Vagina (tissue), 2 donors: ENCODE data around the gene SLC35G6.

Experiments used
- POLR2A ChIP-seq, 2 donors: fragments of 450-650 bp; IDR thresholded peaks; one replicate each; pipeline ENCODE4 v1.6.1; 2017; ENCODE audit warnings: antibody characterized with exemption in 2 of 2, mild to moderate bottlenecking in 2 of 2, moderate library complexity in 2 of 2
- TF ChIP-seq, protein P1 (sequence below), 3 experiments: fragments of 450-650 bp in 2 of 3; fragments of 200-600 bp in 1 of 3; sonication (generic) in 1 of 3; IDR thresholded peaks; one replicate each; pipeline ENCODE4 v1.5.1; 2017 to 2019; ENCODE audit warnings: antibody characterized with exemption in 3 of 3, mild to moderate bottlenecking in 2 of 3, moderate library complexity in 2 of 3

DNA sequence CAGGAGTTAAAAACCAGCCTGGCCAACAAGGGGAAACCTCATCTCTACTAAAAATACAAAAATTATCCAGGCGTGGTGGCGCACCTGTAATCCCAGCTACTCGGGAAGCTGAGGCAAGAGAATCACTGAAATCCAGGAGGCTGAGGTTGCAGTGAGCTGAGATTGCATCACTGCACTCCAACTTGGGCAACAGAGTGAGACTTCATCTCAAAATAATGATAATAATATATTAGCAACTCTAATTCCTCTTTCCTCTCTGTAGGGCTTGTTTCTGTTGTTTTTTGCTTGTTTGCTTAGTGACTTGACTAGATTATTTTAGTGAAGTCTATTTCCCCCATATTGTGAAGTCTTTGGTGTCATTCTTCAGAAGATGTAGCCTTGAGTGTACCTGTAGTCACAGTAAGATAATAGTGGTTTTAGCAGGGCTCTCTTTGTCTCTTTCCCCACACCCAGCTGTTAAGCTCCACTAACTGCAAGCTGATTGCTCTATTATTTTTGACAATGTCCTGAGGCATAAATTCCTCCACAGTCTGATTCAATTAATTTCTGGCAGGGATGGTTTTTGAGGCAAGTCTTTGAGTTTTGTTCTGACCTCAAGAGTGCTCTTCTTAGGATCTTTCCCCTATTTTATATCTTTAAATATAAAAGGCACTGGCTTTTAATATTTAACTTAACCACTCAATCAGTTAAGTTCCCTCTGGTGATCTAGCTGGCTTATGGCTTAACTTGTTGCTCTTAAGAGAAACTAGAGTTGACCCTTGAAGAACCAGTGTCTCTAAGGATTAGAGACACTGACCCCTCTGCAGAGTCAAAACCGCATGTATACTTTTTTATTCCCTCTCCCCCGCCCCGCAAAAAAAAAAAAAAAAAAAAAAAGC, 49.0 kb downstream of the SLC35G6 start:
- TF ChIP-seq, protein P1, sequence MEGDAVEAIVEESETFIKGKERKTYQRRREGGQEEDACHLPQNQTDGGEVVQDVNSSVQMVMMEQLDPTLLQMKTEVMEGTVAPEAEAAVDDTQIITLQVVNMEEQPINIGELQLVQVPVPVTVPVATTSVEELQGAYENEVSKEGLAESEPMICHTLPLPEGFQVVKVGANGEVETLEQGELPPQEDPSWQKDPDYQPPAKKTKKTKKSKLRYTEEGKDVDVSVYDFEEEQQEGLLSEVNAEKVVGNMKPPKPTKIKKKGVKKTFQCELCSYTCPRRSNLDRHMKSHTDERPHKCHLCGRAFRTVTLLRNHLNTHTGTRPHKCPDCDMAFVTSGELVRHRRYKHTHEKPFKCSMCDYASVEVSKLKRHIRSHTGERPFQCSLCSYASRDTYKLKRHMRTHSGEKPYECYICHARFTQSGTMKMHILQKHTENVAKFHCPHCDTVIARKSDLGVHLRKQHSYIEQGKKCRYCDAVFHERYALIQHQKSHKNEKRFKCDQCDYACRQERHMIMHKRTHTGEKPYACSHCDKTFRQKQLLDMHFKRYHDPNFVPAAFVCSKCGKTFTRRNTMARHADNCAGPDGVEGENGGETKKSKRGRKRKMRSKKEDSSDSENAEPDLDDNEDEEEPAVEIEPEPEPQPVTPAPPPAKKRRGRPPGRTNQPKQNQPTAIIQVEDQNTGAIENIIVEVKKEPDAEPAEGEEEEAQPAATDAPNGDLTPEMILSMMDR (IDR thresholded peaks at IDR 0.05): no peak
- no peak for TF ChIP-seq POLR2A (IDR thresholded peaks at IDR 0.05)
